Measurements from ENCODE around the gene CD1D. TPM values are rescaled to one million over a fixed set of nuclear protein-coding genes. Genes with fewer than 3 reads are reported as not detected.
"Not testable (repeated sequence)": the region's sequence is repeated elsewhere in the genome, so short reads cannot be mapped to it uniquely, and the experiment has no call there.

Gene CD1D
- total and polyA plus RNA-seq, 3 experiments from 2014 or later = not detected

GRCh38 chr1:158159597-158159996 is 21.1 kb upstream of the CD1D start:
- H3K27ac Mint-ChIP-seq = no peak overlapping the region
- H3K9me3 Mint-ChIP-seq = no peaks in the 10 kb centered on the region
- no peaks in the 10 kb centered on the region for H3K36me3 Mint-ChIP-seq
- no peaks in the 10 kb centered on the region for H3K27me3 ChIP-seq (ENCODE audit: insufficient read depth, low read length, poor library complexity, severe bottlenecking)
- no peak overlapping the region for H3K4me3 Mint-ChIP-seq
- POLR2A ChIA-PET = no interaction called here
- DNase-seq = no peak
- peaks cover 27 to 68% of the 10 kb centered on the region in 2 donors for H3K27me3 Mint-ChIP-seq
- no peak overlapping the region for H3K27ac ChIP-seq (ENCODE audit: low read depth, low read length)
- no peaks in the 10 kb centered on the region for H3K9me3 ChIP-seq (ENCODE audit: low read length)
- no peaks in the 10 kb centered on the region for H3K4me1 ChIP-seq (ENCODE audit: insufficient read depth, low read length)
- H3K4me3 ChIP-seq (ENCODE audit: low read length) = no peak overlapping the region
- CTCF ChIA-PET = no interaction called here
- no peaks in the 10 kb centered on the region for H3K36me3 ChIP-seq (ENCODE audit: insufficient read depth, low read length)
- H3K4me1 Mint-ChIP-seq = no peaks in the 10 kb centered on the region

DNA sequence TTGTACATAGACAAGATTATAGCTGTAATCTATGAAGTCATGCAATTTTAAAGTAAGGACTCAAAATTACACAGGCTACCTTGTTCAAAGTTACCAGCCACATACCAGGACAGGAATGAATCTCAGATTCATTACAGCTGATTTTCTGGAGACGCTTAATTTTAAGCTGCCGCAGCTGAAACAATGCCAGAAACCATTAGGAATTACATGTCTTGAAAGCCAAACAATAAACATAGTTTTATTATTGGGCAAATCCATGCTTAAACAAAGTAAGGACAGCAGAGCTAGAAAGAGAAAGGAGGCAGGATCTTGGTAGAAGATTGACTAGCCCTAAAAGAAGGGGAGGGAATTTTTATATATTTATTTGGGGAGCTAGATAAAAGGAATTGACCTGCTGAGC is 19.2 kb upstream of the CD1D start:
- no peak overlapping the region for H3K27ac Mint-ChIP-seq
- no peaks in the 10 kb centered on the region for H3K4me1 ChIP-seq (ENCODE audit: insufficient read depth, low read length)
- H3K4me3 Mint-ChIP-seq = no peak overlapping the region
- H3K27ac ChIP-seq (ENCODE audit: low read depth, low read length) = no peak overlapping the region
- CTCF ChIA-PET = no interaction called here
- H3K36me3 ChIP-seq (ENCODE audit: insufficient read depth, low read length) = no peaks in the 10 kb centered on the region
- H3K9me3 Mint-ChIP-seq = no peaks in the 10 kb centered on the region
- H3K27me3 Mint-ChIP-seq = peaks cover 28 to 75% of the 10 kb centered on the region in 2 donors
- POLR2A ChIA-PET = no interaction called here
- no peaks in the 10 kb centered on the region for H3K4me1 Mint-ChIP-seq
- H3K27me3 ChIP-seq (ENCODE audit: insufficient read depth, low read length, poor library complexity, severe bottlenecking) = no peaks in the 10 kb centered on the region
- H3K9me3 ChIP-seq (ENCODE audit: low read length) = no peaks in the 10 kb centered on the region
- no peaks in the 10 kb centered on the region for H3K36me3 Mint-ChIP-seq
- no peak overlapping the region for H3K4me3 ChIP-seq (ENCODE audit: low read length)
- DNase-seq = no peak

GRCh38 chr1:158163000-158163947 is 17.4 kb upstream of the CD1D start:
- Histone ChIP-seq H3K9me3 (ENCODE audit: low read length) (no peaks in the 10 kb centered on the region), H3K4me1 (ENCODE audit: insufficient read depth, low read length) (no peaks in the 10 kb centered on the region), H3K27me3 (ENCODE audit: insufficient read depth, low read length, poor library complexity, severe bottlenecking) (no peaks in the 10 kb centered on the region), H3K36me3 (ENCODE audit: insufficient read depth, low read length) (no peaks in the 10 kb centered on the region), H3K4me3 (ENCODE audit: low read length) (no peak overlapping the region), H3K27ac (ENCODE audit: low read depth, low read length) (no peak overlapping the region)
- H3K27me3 Mint-ChIP-seq = peaks cover 33 to 71% of the 10 kb centered on the region in 2 donors
- H3K4me1 Mint-ChIP-seq = no peaks in the 10 kb centered on the region
- no peak for DNase-seq
- ChIA-PET POLR2A (no interaction called here), CTCF (no interaction called here)
- H3K27ac Mint-ChIP-seq = no peak overlapping the region
- H3K4me3 Mint-ChIP-seq = no peak overlapping the region
- no peaks in the 10 kb centered on the region for H3K36me3 Mint-ChIP-seq
- H3K9me3 Mint-ChIP-seq = peaks cover 0 to 1% (median 0%) of the 10 kb centered on the region in 5 donors

- Histone ChIP-seq H3K36me3 (ENCODE audit: insufficient read depth, low read length) (no peaks in the 10 kb centered on the region), H3K27ac (ENCODE audit: low read depth, low read length) (no peak overlapping the region), H3K9me3 (ENCODE audit: low read length) (no peaks in the 10 kb centered on the region), H3K4me1 (ENCODE audit: insufficient read depth, low read length) (no peaks in the 10 kb centered on the region), H3K27me3 (ENCODE audit: insufficient read depth, low read length, poor library complexity, severe bottlenecking) (no peaks in the 10 kb centered on the region), H3K4me3 (ENCODE audit: low read length) (no peak overlapping the region)
- POLR2A ChIA-PET = no interaction called here
- no peaks in the 10 kb centered on the region for H3K4me1 Mint-ChIP-seq
- H3K4me3 Mint-ChIP-seq = no peak overlapping the region
- CTCF ChIA-PET = no interaction called here
- H3K36me3 Mint-ChIP-seq = no peaks in the 10 kb centered on the region
- H3K27me3 Mint-ChIP-seq = peaks cover 23 to 54% of the 10 kb centered on the region in 2 donors
- DNase-seq = no peak
- H3K27ac Mint-ChIP-seq = no peak overlapping the region
- H3K9me3 Mint-ChIP-seq = peaks cover 0 to 1% (median 0%) of the 10 kb centered on the region in 5 donors
Measured at GRCh38 chr1:158169105-158169504, 11.6 kb upstream of the CD1D start.

GRCh38 chr1:158175915-158176314 is 4.8 kb upstream of the CD1D start:
- H3K4me3 ChIP-seq (ENCODE audit: low read length); POLR2A ChIA-PET; CTCF ChIA-PET; H3K9me3 Mint-ChIP-seq; H3K27ac ChIP-seq (ENCODE audit: low read depth, low read length); H3K9me3 ChIP-seq (ENCODE audit: low read length); H3K4me1 ChIP-seq (ENCODE audit: insufficient read depth, low read length); H3K4me3 Mint-ChIP-seq; H3K36me3 ChIP-seq (ENCODE audit: insufficient read depth, low read length); H3K36me3 Mint-ChIP-seq; DNase-seq: not testable (repeated sequence)
- H3K4me1 Mint-ChIP-seq = peaks cover 6 to 12% (median 9%) of the 10 kb centered on the region in 3 donors
- peaks cover 11% of the 10 kb centered on the region for H3K27me3 ChIP-seq (ENCODE audit: insufficient read depth, low read length, poor library complexity, severe bottlenecking)
- H3K27me3 Mint-ChIP-seq = peaks cover 48 to 64% of the 10 kb centered on the region in 2 donors
- peak overlapping the region in 1 of 8 donors; percentile 20 for H3K27ac Mint-ChIP-seq

- no peaks in the 10 kb centered on the region for H3K36me3 ChIP-seq (ENCODE audit: insufficient read depth, low read length)
- CTCF ChIA-PET = no interaction called here
- no peaks in the 10 kb centered on the region for H3K9me3 Mint-ChIP-seq
- peaks cover 49 to 64% of the 10 kb centered on the region in 2 donors for H3K27me3 Mint-ChIP-seq
- no peaks in the 10 kb centered on the region for H3K4me1 ChIP-seq (ENCODE audit: insufficient read depth, low read length)
- no peaks in the 10 kb centered on the region for H3K36me3 Mint-ChIP-seq
- H3K27me3 ChIP-seq (ENCODE audit: insufficient read depth, low read length, poor library complexity, severe bottlenecking) = peaks cover 16% of the 10 kb centered on the region
- no peak overlapping the region for H3K4me3 ChIP-seq (ENCODE audit: low read length)
- peak overlapping the region in 1 of 8 donors; percentile 20 for H3K27ac Mint-ChIP-seq
- no peak overlapping the region for H3K4me3 Mint-ChIP-seq
- POLR2A ChIA-PET = no interaction called here
- H3K27ac ChIP-seq (ENCODE audit: low read depth, low read length) = no peak overlapping the region
- DNase-seq = no peak
- no peaks in the 10 kb centered on the region for H3K9me3 ChIP-seq (ENCODE audit: low read length)
- peaks cover 9 to 17% (median 13%) of the 10 kb centered on the region in 3 donors for H3K4me1 Mint-ChIP-seq
Measured at GRCh38 chr1:158176399-158176798, 4.3 kb upstream of the CD1D start.

DNA sequence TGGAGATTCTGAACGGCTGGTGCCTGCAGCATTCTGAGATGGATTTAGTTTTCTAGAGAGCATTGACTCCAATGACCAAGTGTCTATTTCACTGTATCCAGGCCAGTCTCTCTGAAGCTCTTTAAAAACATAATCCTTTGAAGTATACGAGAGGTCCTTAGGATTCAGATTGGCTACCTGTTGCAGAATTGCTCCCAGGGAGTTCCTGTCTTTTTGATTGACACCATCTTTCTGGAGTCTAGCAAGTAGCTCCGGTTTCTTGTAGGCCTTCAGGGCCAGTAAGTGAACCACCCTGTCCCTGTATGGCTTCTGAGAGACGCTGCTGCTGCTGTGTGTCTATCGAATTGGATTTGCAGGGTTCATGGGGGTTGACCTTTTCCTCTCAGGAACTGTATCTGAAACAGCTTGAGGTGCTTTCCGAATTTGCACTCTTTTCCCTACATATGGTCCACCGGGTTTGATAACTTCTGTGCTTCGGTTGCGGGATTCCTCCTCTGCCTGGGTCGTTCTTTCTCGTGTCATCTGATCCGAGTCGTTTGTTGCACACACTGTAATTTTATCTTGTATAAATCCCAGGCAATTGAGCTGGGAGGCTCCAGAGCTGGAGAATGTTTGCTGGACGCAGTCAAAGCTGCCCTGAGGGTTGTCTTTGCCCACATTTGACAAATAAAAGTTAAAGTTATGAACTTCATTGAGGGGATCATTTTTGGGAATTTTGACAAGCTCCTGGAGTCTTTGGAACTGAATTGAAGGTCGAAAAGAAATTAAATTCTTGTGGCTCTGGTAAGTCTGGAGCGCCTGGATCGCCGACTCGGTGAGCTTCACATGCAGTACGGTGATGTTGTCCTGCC is 3.6 kb upstream of the CD1D start:
- H3K36me3 Mint-ChIP-seq; H3K4me3 ChIP-seq (ENCODE audit: low read length); H3K9me3 Mint-ChIP-seq; DNase-seq; H3K27ac Mint-ChIP-seq; CTCF ChIA-PET; POLR2A ChIA-PET; H3K36me3 ChIP-seq (ENCODE audit: insufficient read depth, low read length); H3K9me3 ChIP-seq (ENCODE audit: low read length); H3K27ac ChIP-seq (ENCODE audit: low read depth, low read length); H3K4me1 ChIP-seq (ENCODE audit: insufficient read depth, low read length); H3K4me3 Mint-ChIP-seq: not testable (repeated sequence)
- Mint-ChIP-seq H3K27me3 (peaks cover 51 to 64% of the 10 kb centered on the region in 2 donors), H3K4me1 (peaks cover 13 to 23% (median 19%) of the 10 kb centered on the region in 3 donors)
- peaks cover 23% of the 10 kb centered on the region for H3K27me3 ChIP-seq (ENCODE audit: insufficient read depth, low read length, poor library complexity, severe bottlenecking)

Data from CD8-positive, alpha-beta memory T cell (primary cell).